A549 treated with CpdA at 1 μM for 4 hours (cell line): ENCODE measurements around the gene SUPT7L. TPM values are rescaled to one million over a fixed set of nuclear protein-coding genes. Genes with fewer than 3 reads are reported as not detected.

Source experiments
- total RNA-seq: library from RNA; stranded (reverse); fragments of 200-300 nt; extraction: Qiagen RNA extraction; gene quantifications from 5 replicates; pipeline ENCODE4 v1.2.3, GENCODE V29; 2022; ENCODE audit warnings: low read depth

The SUPT7L gene, protein sequence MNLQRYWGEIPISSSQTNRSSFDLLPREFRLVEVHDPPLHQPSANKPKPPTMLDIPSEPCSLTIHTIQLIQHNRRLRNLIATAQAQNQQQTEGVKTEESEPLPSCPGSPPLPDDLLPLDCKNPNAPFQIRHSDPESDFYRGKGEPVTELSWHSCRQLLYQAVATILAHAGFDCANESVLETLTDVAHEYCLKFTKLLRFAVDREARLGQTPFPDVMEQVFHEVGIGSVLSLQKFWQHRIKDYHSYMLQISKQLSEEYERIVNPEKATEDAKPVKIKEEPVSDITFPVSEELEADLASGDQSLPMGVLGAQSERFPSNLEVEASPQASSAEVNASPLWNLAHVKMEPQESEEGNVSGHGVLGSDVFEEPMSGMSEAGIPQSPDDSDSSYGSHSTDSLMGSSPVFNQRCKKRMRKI
- 27.2 to 35.0 TPM (median 33.3 TPM) in 5 replicates for total RNA-seq

DNA sequence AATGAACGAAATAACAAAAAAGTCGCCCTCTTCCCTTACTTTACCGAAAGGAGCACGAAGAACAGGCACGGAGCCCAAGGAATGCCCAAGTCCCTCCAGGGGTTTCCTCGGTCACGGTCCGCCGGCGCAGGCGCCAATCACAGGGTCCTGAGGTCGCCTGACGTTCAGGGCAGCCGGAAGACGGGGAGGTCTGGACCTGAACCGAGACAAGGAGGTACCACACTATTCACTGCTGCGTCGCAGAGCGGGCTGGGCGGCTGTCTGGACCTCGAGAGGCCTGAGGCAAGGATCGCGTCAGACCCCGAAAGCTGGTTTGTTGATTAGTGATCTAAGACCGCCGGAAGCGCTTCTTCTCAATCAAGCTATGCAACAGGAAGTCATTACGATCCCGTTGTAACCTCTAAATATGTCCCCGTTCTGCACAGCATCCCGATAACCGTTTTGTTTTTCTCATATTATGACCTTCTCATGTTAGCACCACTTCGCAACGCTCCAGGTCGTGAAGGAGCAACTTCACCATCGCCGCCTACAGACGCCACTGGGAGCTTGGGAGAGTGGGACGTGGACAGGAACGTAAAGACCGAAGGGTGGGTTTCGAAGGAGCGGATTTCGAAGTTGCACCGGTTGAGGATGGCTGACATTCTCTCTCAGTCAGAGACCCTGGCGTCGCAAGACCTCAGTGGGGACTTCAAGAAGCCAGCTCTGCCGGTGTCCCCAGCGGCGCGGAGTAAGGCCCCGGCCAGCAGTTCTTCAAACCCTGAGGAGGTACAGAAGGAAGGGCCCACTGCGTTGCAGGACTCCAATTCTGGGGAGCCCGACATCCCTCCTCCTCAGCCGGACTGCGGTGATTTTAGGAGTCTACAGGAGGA is at the start of gene SUPT7L, which contains the start of gene SLC4A1AP:
TSS of gene SUPT7L (minus strand) at position 330 of the 869 bp plus-strand sequence. CDS start 1,422 bp downstream, outside the sequence.
TSS of gene SLC4A1AP (plus strand) at position 605 of the 869 bp plus-strand sequence. CDS start at position 631, 26 bp downstream.

DNA sequence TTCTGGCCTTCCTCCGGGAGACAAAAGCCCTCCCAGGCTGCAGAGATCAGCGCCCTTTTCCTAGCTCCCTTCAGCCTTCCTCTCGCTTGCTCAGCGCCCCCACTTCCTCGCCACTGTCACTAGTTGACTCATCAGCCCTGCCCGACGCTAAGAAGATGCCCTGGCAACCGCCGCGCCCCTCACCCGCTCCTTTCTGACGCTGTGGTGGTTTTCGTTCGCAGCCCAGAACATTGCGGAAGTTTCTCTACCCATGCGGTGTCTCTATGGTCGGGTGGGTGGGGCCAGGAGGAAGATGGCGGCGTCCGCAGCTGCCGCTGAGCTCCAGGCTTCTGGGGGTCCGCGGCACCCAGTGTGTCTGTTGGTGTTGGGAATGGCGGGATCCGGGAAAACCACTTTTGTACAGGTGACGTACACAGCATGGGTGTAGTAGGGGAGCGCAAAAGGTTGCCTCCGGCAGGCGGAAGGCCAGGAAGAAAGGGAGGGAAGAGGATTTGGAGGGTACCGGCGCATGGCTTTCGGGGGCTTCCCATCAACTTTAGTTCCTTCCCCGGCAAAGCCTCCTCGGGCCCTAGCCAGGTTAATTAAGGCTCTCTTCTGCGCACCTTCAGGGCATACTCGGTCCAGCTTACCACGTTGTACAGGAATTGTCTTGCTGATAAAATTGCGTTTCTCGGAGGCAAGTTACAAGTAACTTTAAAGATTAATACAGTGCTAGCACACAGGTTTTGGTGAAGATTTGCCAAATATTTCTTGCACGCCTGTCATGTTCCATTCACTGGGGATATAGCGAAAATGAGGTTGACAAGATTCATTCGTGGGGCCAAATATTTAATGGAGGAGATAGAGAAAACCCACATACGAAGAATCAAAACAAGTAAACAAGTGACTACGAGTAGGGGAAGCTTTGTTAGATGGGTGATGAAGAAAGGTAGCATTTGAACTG is 34.4 kb downstream of the SUPT7L start, which contains the start of the genes CCDC121 and GPN1:
TSS of gene CCDC121 (minus strand) at position 246 of the 943 bp plus-strand sequence. CDS start 1,213 bp downstream, outside the sequence.
TSS of gene GPN1 (plus strand) at position 284 of the 943 bp plus-strand sequence. CDS start at position 293, 9 bp downstream.

Other genes starting within 250 kb of the SUPT7L start
- gene NRBP1, start 235.0 kb downstream of the SUPT7L start, total RNA-seq, result 130 to 142 TPM (median 141 TPM) in 5 replicates
- gene KRTCAP3, start 221.2 kb downstream of the SUPT7L start, total RNA-seq, result 0.37 to 1.5 TPM (median 0.70 TPM) in 5 replicates
- gene IFT172, start 173.9 kb downstream of the SUPT7L start, total RNA-seq, result 9.8 to 12.3 TPM (median 10.6 TPM) in 5 replicates
- 3.3 to 4.6 TPM (median 4.0 TPM) in 5 replicates for gene FNDC4, start 168.4 kb downstream of the SUPT7L start, total RNA-seq
- 0.15 to 0.91 TPM (median 0.33 TPM) in 5 replicates for gene GCKR, start 166.8 kb downstream of the SUPT7L start, total RNA-seq
- 13.6 to 18.2 TPM (median 16.8 TPM) in 5 replicates for gene ZNF512, start 80.6 kb downstream of the SUPT7L start, total RNA-seq
- gene CCDC121, start 34.6 kb downstream of the SUPT7L start, total RNA-seq, result 3.1 to 3.7 TPM (median 3.5 TPM) in 5 replicates
- 54.6 to 60.9 TPM (median 57.7 TPM) in 5 replicates for gene GPN1, start 34.6 kb downstream of the SUPT7L start, total RNA-seq
- 28.9 to 38.0 TPM (median 32.9 TPM) in 5 replicates for gene SLC4A1AP, start 275 bp upstream of the SUPT7L start, total RNA-seq
- gene MRPL33, start 108.1 kb upstream of the SUPT7L start, total RNA-seq, result 292 to 519 TPM (median 317 TPM) in 5 replicates
- gene RBKS, start 226.8 kb upstream of the SUPT7L start, total RNA-seq, result 6.7 to 8.4 TPM (median 7.8 TPM) in 5 replicates
- gene BABAM2, start 227.1 kb upstream of the SUPT7L start, total RNA-seq, result 42.4 to 48.1 TPM (median 44.6 TPM) in 5 replicates